Esophagus squamous epithelium (tissue), 4 donors: ENCODE results near the gene PLD3.

Experiments
- CTCF ChIP-seq, 6 experiments: fragments of 450-650 bp in 4 of 6; fragments of 200-600 bp in 2 of 6; sonication (generic) in 2 of 6; IDR thresholded peaks; one replicate each; pipeline ENCODE4 v1.5.1; 2016 to 2019; ENCODE audit warnings: antibody characterized with exemption in 6 of 6, mild to moderate bottlenecking in 4 of 6, moderate library complexity in 4 of 6
- POLR2A ChIP-seq, 4 donors: fragments of 450-650 bp; IDR thresholded peaks; one replicate each; pipeline ENCODE4 v1.6.1; 2017; ENCODE audit warnings: antibody characterized with exemption in 4 of 4, mild to moderate bottlenecking in 4 of 4, moderate library complexity in 3 of 4

DNA sequence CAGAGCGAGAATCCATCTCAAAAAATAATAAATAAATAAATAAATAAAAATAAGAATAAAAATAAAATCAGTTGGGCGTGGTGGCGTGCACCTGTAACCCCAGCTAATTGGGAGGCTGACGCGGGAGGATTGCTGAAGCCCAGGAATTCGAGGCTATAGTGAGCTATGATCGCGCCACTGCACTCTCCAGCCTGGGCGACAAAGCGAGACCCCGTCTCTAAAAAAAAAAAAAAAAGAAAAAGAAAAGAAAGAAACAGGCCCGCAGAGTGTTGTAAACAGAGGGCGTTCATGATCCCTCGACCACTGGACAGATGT lies 71.9 kb downstream of the PLD3 start:
- TF ChIP-seq CTCF (IDR thresholded peaks at IDR 0.05) (no peak), POLR2A (IDR thresholded peaks at IDR 0.05) (no peak)
